NT2/D1 (cell line): ENCODE data around the gene EFCAB5.
"Not testable (repeated sequence)": the region's sequence is repeated elsewhere in the genome, so short reads cannot be mapped to it uniquely, and the experiment has no call there.

Source experiments
- DNase-seq: peaks from one replicate; pipeline ENCODE4 v3.0.0-alpha.2; 2011; ENCODE audit warnings: low read depth, low spot score
- H3K27me3 ChIP-seq: 2 replicates; pipeline ENCODE4 v1.6.0; 2011; ENCODE audit warnings: mild to moderate bottlenecking; ENCODE audit not compliant: insufficient read length, insufficient read depth
- H3K36me3 ChIP-seq: 2 replicates; pipeline ENCODE4 v1.6.1; 2011; ENCODE audit warnings: mild to moderate bottlenecking, low read length, mixed read lengths; ENCODE audit not compliant: insufficient read depth, insufficient read length
- H3K4me1 ChIP-seq: 2 replicates; pipeline ENCODE4 v1.5.1; 2011; ENCODE audit not compliant: insufficient read depth, insufficient read length
- H3K4me3 ChIP-seq: 2 replicates; pipeline ENCODE4 v1.5.1; 2011; ENCODE audit warnings: low read depth; ENCODE audit not compliant: insufficient read length
- H3K9ac ChIP-seq: 2 replicates; pipeline ENCODE4 v1.6.0; 2011; ENCODE audit warnings: low read depth; ENCODE audit not compliant: insufficient read length
- H3K9me3 ChIP-seq: 2 replicates; pipeline ENCODE4 v1.5.1; 2011; ENCODE audit warnings: mild to moderate bottlenecking, low read length; ENCODE audit not compliant: insufficient read depth
- SUZ12 ChIP-seq: IDR thresholded peaks from 2 replicates; pipeline ENCODE4 v1.6.1; 2011; ENCODE audit not compliant: insufficient read length, insufficient read depth; ENCODE audit errors: extremely low read depth
- YY1 ChIP-seq: IDR thresholded peaks from 2 replicates; pipeline ENCODE4 v1.6.1; 2011; ENCODE audit not compliant: insufficient read length, insufficient read depth
- ZNF274 ChIP-seq: IDR thresholded peaks from 2 replicates; pipeline ENCODE4 v1.6.1; 2011; ENCODE audit warnings: mild to moderate bottlenecking, low read depth, low read length

The EFCAB5 gene

DNA sequence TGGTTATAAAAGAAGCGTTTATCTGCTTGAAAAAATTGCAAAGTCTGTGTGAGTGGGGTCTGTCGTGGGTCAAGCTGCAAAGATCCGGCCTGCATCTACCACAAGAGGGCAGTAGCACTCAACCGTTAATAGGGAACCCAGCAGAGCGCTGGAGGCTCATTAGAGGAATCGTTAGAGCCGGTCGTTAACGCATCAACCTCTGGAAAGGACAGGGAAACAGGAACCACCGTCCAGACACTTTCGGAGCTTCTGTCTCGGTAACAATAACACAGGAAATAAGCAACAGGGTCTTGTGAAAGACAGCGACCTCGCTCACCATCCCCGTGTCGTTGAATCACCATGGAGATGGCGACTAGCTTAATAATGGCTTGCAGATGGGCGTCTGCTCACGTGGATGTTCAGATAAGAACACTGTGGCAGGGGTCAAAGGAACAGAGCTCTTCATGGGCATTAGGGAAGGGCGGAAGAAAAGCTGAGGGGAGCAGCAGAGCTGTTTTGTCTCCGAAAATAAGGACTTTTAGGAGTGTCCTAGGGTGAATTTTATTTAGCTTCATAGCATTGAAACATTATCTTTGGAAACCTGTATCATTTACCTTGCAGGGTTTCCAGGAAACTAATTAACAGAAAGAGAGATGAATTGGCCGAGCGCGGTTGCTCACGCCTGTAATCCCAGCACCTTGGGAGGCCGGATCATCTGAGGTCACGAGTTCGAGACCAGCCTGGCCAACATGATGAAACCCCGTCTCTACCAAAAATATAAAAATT lies 163.3 kb downstream of the EFCAB5 start:
- no peaks in the 10 kb centered on the region for H3K36me3 ChIP-seq
- H3K9me3 ChIP-seq: no peaks in the 10 kb centered on the region
- no peak for TF ChIP-seq SUZ12
- no peak for TF ChIP-seq ZNF274
- no peak for TF ChIP-seq YY1
- peak; percentile 62 for DNase-seq
- peak overlapping the region; percentile 31 for H3K4me3 ChIP-seq
- no peaks in the 10 kb centered on the region for H3K27me3 ChIP-seq
- H3K4me1 ChIP-seq: no peaks in the 10 kb centered on the region
- peak overlapping the region; percentile 61 for H3K9ac ChIP-seq

DNA sequence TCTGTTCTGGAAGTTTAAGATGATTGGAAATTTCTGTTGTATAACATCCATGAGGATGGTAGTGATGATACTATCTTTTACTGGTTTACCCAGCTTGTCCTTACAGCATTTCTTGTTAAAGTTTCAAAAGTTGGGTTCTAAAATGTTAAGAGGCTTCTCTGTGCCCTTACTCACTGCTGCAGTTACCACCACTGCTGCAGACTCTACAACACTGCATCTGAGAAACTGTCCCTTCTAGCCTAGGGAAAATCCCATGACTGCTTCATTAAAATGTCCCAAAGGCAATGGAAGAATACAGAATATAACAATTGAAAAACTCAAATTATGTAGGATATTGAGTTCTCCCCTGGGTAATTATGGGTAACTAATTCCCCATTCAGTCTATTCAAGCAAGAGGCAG lies 171.4 kb downstream of the EFCAB5 start:
- H3K4me1 ChIP-seq: no peaks in the 10 kb centered on the region
- TF ChIP-seq SUZ12 (no peak), YY1 (no peak), ZNF274 (no peak)
- H3K27me3 ChIP-seq: no peaks in the 10 kb centered on the region
- no peak overlapping the region for H3K4me3 ChIP-seq
- no peaks in the 10 kb centered on the region for H3K36me3 ChIP-seq
- DNase-seq: no peak
- H3K9me3 ChIP-seq: no peaks in the 10 kb centered on the region
- no peak overlapping the region for H3K9ac ChIP-seq

DNA sequence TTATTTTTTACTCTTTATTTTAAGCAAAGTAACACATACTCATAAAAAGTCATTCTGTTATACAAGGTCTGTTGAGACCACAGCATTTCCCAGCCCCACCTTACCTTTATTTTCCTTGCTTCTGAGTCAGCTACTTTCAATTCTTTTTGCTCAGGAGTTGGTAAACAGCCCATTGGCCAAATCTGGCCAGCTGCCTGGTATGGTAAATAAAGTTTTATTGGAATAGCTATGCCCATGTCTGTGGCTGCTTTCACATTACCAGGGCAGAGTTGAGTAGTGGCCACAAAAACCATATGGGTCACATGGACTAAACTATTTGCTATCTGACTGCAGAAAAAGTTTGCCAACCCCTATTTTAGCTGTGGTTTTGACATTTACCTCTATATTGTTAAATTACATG lies 171.8 kb downstream of the EFCAB5 start:
- H3K4me3 ChIP-seq: no peak overlapping the region
- H3K9ac ChIP-seq: no peak overlapping the region
- no peak for TF ChIP-seq SUZ12
- no peak for TF ChIP-seq ZNF274
- no peak for TF ChIP-seq YY1
- no peaks in the 10 kb centered on the region for H3K36me3 ChIP-seq
- DNase-seq: no peak
- no peaks in the 10 kb centered on the region for H3K27me3 ChIP-seq
- no peaks in the 10 kb centered on the region for H3K4me1 ChIP-seq
- no peaks in the 10 kb centered on the region for H3K9me3 ChIP-seq

DNA sequence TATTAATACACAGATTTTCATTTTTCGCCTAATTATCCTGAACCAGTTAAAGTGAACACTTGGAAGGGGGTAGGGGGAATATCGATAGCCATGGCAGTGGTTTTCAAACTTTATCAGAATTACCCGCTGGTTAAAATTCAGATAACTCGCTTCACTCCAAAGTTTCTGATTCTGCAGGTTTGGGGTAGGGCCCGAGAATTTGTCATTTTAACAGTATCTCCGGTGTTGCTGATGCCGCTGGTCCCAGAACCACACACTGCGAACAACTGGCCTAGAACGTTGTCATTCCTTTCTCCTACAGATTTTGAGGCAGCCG lies 174.9 kb downstream of the EFCAB5 start:
- H3K4me1 ChIP-seq: no peaks in the 10 kb centered on the region
- H3K9me3 ChIP-seq: no peaks in the 10 kb centered on the region
- H3K9ac ChIP-seq: peak overlapping the region; percentile 98
- H3K36me3 ChIP-seq: peaks cover 11% of the 10 kb centered on the region
- no peaks in the 10 kb centered on the region for H3K27me3 ChIP-seq
- no peak for DNase-seq
- no peak for TF ChIP-seq YY1
- no peak for TF ChIP-seq ZNF274
- TF ChIP-seq SUZ12: no peak
- peak overlapping the region; percentile 84 for H3K4me3 ChIP-seq

DNA sequence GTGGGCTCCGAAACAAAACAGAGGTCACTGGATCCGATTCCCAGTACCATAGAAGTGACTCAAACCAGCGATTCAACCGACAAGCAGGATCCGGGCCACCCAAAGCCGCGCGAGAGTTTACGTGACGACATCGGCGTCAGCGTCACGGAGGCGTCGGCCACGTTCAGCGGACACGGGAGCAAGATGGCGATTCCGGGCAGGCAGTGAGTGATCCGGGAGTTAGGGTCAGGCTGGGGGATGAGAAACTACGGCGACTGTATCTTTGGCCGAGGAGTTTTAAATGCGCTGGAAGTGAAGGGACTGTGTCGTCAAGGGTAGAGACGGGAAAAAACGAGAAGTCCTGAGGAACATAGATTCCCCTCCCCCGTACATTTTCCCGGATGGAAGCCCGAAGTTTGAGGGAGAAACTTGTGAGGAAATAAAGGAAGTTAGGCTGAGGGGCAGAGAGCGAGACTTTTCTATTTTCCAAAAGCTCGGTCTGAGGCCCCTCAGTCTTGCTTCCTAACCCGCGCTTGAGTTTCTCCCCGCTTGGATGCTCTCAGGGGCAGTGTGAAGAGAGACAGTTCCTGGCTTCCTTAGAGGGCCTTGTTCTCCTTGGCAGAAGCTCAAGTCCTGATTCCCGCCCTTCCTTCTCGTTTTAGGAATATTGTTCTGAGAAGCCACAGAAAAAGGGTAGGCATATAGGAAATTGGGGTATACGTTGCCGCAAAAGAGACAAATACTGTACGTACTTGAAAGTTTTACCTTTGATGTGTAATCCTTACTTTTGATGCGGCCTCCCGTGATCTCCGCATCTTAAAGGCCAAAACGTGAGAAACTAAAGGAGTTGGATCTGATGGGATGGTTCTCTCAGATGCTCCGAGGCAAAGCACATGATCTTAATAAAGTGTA lies 175.5 kb downstream of the EFCAB5 start, which contains the start of gene NSRP1:
Gene NSRP1, plus strand, starts transcription at position 156 of the 891 bp plus-strand sequence. Its CDS starts 28 bp downstream, at position 184.
- peak within 1 kb of the TSS; percentile 98 for H3K9ac ChIP-seq
- H3K36me3 ChIP-seq: peaks cover 11% of the 10 kb centered on the region
- H3K27me3 ChIP-seq: no peaks in the 10 kb centered on the region
- peak; percentile 83 for TF ChIP-seq YY1
- no peak for TF ChIP-seq ZNF274
- peak within 1 kb of the TSS; percentile 84 for H3K4me3 ChIP-seq
- no peaks in the 10 kb centered on the region for H3K4me1 ChIP-seq
- DNase-seq: peak; percentile 87
- no peaks in the 10 kb centered on the region for H3K9me3 ChIP-seq

DNA sequence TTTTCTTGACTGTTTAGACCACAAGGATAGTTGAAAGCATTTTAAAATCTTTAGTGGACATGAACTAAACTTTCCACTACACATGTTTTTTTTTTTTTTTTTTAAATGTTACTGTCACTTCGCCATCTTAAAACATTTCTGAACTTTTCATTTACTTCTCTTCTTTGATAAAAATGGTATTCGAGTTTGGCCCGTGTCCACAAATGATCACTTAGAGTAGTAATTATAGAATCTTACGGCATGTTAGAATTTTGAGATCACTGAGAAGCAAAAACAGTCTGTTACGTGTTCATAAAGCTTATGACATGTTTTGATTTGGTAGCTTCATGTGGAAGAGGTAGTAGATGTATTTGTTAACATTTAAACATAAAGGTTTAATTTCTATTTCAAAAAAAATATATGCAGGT lies 176.2 kb downstream of the EFCAB5 start:
- H3K4me1 ChIP-seq: no peaks in the 10 kb centered on the region
- TF ChIP-seq SUZ12: no peak
- TF ChIP-seq YY1: no peak
- TF ChIP-seq ZNF274: no peak
- peak overlapping the region; percentile 84 for H3K4me3 ChIP-seq
- no peaks in the 10 kb centered on the region for H3K9me3 ChIP-seq
- peak overlapping the region; percentile 98 for H3K9ac ChIP-seq
- H3K36me3 ChIP-seq: peaks cover 11% of the 10 kb centered on the region
- DNase-seq: no peak
- H3K27me3 ChIP-seq: no peaks in the 10 kb centered on the region

DNA sequence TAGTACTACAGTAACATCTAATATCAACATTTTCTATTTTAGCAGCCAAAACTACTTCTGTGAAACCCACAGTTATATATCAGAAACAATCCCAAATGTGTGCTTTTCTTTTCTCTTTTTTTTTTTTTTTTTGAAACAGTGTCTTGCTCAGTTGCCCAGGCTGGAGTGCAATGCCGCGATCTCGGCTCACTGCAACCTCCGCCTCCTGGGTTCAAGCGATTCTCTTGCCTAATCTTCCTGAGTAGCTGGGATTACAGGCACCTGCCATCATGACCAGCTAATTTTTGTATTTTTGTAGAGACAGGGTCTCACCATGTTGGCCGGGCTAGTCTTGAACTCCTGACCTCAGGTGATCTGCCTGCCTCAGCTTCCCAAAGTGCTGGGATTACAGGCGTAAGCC lies 177.2 kb downstream of the EFCAB5 start:
- DNase-seq, H3K9ac ChIP-seq, H3K4me1 ChIP-seq, H3K27me3 ChIP-seq, H3K9me3 ChIP-seq, H3K4me3 ChIP-seq: not testable (repeated sequence)
- H3K36me3 ChIP-seq: peaks cover 17% of the 10 kb centered on the region
